AG09309 (cell line): ENCODE measurements around the gene PPP1R37.
"Not testable (repeated sequence)": the region's sequence is repeated elsewhere in the genome, so short reads cannot be mapped to it uniquely, and the experiment has no call there.

Experiments
- DNase-seq: peaks from one replicate; pipeline ENCODE4 v3.0.0-alpha.2; 2010; ENCODE audit warnings: low read depth
- H3K4me3 ChIP-seq: 2 replicates; pipeline ENCODE4 v1.5.1; 2011; ENCODE audit warnings: mild to moderate bottlenecking, low read depth, low read length, moderate library complexity; ENCODE audit not compliant: control insufficient read depth
- CTCF ChIP-seq: IDR thresholded peaks from 2 replicates; pipeline ENCODE4 v1.5.1; 2011; ENCODE audit warnings: mild to moderate bottlenecking, low read depth, low read length, inconsistent platforms; ENCODE audit not compliant: insufficient read depth, control insufficient read depth; ENCODE audit errors: missing control alignments

The PPP1R37 gene

GRCh38 chr19:45113628-45114027 is 20.6 kb downstream of the PPP1R37 start:
- no peak for TF ChIP-seq CTCF
- no peak overlapping the region for H3K4me3 ChIP-seq
- DNase-seq, result no peak

- TF ChIP-seq CTCF, result no peak
- no peak overlapping the region for H3K4me3 ChIP-seq
- no peak for DNase-seq
Measured at GRCh38 chr19:45114116-45114515, 21.1 kb downstream of the PPP1R37 start.

GRCh38 chr19:45115809-45116615 is 23.0 kb downstream of the PPP1R37 start:
- no peak overlapping the region for H3K4me3 ChIP-seq
- TF ChIP-seq CTCF, result no peak
- DNase-seq, result no peak

GRCh38 chr19:45117167-45117594 is 24.2 kb downstream of the PPP1R37 start:
- H3K4me3 ChIP-seq, result no peak overlapping the region
- no peak for DNase-seq
- no peak for TF ChIP-seq CTCF

- no peak for DNase-seq
- no peak overlapping the region for H3K4me3 ChIP-seq
- TF ChIP-seq CTCF, result no peak
Measured at GRCh38 chr19:45117671-45118070, 24.7 kb downstream of the PPP1R37 start.

- no peak overlapping the region for H3K4me3 ChIP-seq
- TF ChIP-seq CTCF, result no peak
- no peak for DNase-seq
Measured at GRCh38 chr19:45118106-45118505, 25.1 kb downstream of the PPP1R37 start.

GRCh38 chr19:45118591-45119355 is 25.8 kb downstream of the PPP1R37 start:
- DNase-seq, result not testable (repeated sequence)

More at GRCh38 chr19:45118591-45119355, 25.8 kb downstream of the PPP1R37 start:
- not testable (repeated sequence) for H3K4me3 ChIP-seq
